GM19324 (cell line): Measurements from ENCODE around the gene TMEM140.

Source experiments
- ATAC-seq: cut with Tn5 transposase; IDR thresholded peaks from one replicate; pipeline ENCODE4 v1.9.1; 2021; ENCODE audit warnings: mild to moderate bottlenecking, moderate library complexity; ENCODE audit not compliant: unreplicated experiment, low FRiP score

TMEM140 gene

GRCh38 chr7:135192914-135193536 is 45.2 kb downstream of the TMEM140 start:
- ATAC-seq: no peak

- no peak for ATAC-seq
Measured at GRCh38 chr7:135193615-135194081, 45.8 kb downstream of the TMEM140 start.

- no peak for ATAC-seq
Measured at GRCh38 chr7:135194494-135195095, 46.7 kb downstream of the TMEM140 start.

GRCh38 chr7:135195156-135195555 is 47.3 kb downstream of the TMEM140 start:
- ATAC-seq: no peak

GRCh38 chr7:135195968-135196629 is 48.2 kb downstream of the TMEM140 start:
- ATAC-seq: no peak

- no peak for ATAC-seq
Measured at GRCh38 chr7:135197343-135197742, 49.5 kb downstream of the TMEM140 start.

- ATAC-seq: no peak
Measured at GRCh38 chr7:135197906-135198655, 50.2 kb downstream of the TMEM140 start.

GRCh38 chr7:135199439-135199838 is 51.6 kb downstream of the TMEM140 start:
- no peak for ATAC-seq

- no peak for ATAC-seq
Measured at GRCh38 chr7:135200821-135201331, 53.0 kb downstream of the TMEM140 start.

- no peak for ATAC-seq
Measured at GRCh38 chr7:135201350-135201749, 53.5 kb downstream of the TMEM140 start.

GRCh38 chr7:135204341-135204749 is 56.5 kb downstream of the TMEM140 start:
- no peak for ATAC-seq

GRCh38 chr7:135204876-135205275 is 57.0 kb downstream of the TMEM140 start:
- ATAC-seq: no peak

- no peak for ATAC-seq
Measured at GRCh38 chr7:135205850-135206249, 58.0 kb downstream of the TMEM140 start.

GRCh38 chr7:135206941-135207391 is 59.1 kb downstream of the TMEM140 start:
- no peak for ATAC-seq

GRCh38 chr7:135207406-135208101 is 59.7 kb downstream of the TMEM140 start:
- no peak for ATAC-seq

GRCh38 chr7:135208102-135208793 is 60.4 kb downstream of the TMEM140 start:
- ATAC-seq: no peak

GRCh38 chr7:135209225-135209834 is 61.5 kb downstream of the TMEM140 start:
- ATAC-seq: no peak

GRCh38 chr7:135210888-135211178 is 63.0 kb downstream of the TMEM140 start:
- peak; percentile 4 for ATAC-seq

- ATAC-seq: peak; percentile 89
Measured at GRCh38 chr7:135211179-135211945, 63.5 kb downstream of the TMEM140 start, which contains the start of gene WDR91. WDR91 (minus strand) TSS chr7:135211526; CDS start chr7:135211502, 24 bp downstream.
